LNCaP clone FGC (cell line): ENCODE data around the gene ROGDI.

Experiments
- DNase-seq: peaks from one replicate; pipeline ENCODE4 v3.0.0-alpha.2; 2011; ENCODE audit warnings: low read depth
- H3K4me3 ChIP-seq: 2 replicates; pipeline ENCODE4 v1.5.1; 2011; ENCODE audit warnings: mild to moderate bottlenecking, low read depth, low read length, control low read depth
- CTCF ChIP-seq: IDR thresholded peaks from 2 replicates; pipeline ENCODE4 v1.5.1; 2012; ENCODE audit warnings: mild to moderate bottlenecking; ENCODE audit not compliant: control insufficient read depth, insufficient read depth; ENCODE audit errors: extremely low read depth

The ROGDI gene

DNA sequence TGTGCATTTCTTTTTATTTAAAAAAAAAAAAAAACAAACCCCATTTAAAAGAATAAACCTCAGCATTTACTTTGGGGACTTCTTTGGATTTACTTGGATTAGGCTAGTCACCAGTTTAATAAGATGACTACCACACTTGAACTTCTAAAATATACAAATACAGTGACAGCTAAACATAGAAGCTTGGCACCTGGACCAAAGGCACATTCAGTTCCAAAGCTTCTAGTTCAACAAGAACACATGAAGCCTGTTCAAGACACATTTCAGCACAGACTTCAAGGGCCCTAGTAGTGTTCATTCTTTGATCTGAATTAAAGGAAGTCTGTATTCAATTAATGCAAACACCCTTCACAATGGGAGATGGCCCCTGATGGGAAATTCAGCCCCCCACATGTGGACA is 11.6 kb upstream of the ROGDI start:
- DNase-seq, result no peak
- no peak for TF ChIP-seq CTCF

DNA sequence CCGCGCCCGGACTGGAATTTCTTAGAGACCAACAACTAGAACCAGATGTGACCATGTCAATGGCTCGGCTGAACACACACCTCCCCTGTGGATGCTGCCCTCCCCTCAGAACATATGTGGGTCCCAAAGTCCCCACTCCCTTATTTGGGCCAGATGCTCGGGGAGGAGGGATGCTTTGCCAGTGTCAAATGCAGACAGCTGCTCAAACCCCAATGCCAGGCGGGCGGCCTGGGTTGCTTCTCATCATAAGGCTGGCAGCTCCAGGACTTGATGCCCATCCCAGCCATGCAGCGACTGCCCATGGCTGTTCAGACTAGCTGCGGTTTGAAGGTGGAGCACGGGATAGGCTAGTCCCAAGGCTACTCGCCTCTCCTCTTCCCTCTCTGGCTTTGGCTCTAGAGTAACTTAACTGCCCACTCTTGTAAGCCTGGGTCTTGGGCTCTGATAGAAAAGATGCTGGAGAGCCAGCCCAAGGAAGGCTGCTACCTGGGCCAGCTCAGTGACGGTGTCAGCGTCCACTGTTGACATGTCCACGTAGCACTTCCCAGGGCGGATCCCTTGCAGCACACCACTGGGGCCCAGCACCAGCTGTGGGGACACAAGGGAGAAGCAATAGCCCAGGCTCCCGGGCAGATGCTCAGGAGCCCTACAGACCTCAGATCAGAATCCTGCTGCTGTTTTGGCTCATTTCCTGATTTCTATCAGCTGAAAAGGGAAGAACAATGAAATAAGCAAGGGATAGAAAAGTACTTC is 11.0 kb upstream of the ROGDI start:
- TF ChIP-seq CTCF, result no peak
- no peak for DNase-seq
- no peak overlapping the region for H3K4me3 ChIP-seq

More for the DNA sequence above, 11.6 kb upstream of the ROGDI start:
- H3K4me3 ChIP-seq, result no peak overlapping the region

- no peak for TF ChIP-seq CTCF
- DNase-seq, result no peak
- H3K4me3 ChIP-seq, result no peak overlapping the region
Observed at GRCh38 chr16:4811773-4812172, 9.3 kb upstream of the ROGDI start.

GRCh38 chr16:4811242-4811641 is 8.8 kb upstream of the ROGDI start:
- TF ChIP-seq CTCF, result no peak
- DNase-seq, result no peak
- H3K4me3 ChIP-seq, result no peak overlapping the region

- TF ChIP-seq CTCF, result no peak
- H3K4me3 ChIP-seq, result no peak overlapping the region
- no peak for DNase-seq
Observed at GRCh38 chr16:4806280-4806679, 3.8 kb upstream of the ROGDI start.

DNA sequence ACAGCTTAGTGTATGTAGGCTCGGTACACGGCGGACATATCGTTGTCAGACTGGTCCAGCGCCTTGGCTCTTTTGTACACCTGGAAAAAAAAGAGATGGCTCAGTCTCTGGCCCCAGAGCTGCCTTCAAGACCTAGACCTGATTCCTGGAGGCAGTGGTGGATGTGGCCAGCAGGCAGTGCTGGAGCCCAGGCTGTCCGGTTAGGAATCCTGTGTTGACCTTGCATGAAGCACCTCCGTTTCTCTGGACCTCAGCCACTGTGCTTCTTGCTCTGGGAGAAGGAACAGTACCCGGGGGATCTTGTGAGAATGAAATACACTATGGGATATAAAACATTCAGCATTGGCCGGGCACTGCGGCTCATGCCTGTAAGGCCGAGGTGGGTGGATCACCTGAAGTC is 2.8 kb upstream of the ROGDI start:
- DNase-seq, result no peak
- H3K4me3 ChIP-seq, result no peak overlapping the region
- TF ChIP-seq CTCF, result no peak
